ENCODE data around the gene MYG1.
A peak's percentile ranks its signal among the peaks of the same experiment; 100 is the strongest.
"Not testable (repeated sequence)": the region's sequence is repeated elsewhere in the genome, so short reads cannot be mapped to it uniquely, and the experiment has no call there.

Gene MYG1

GRCh38 chr12:53328043-53328435 lies 28.5 kb downstream of the MYG1 start:
- peak; percentile 79 for DNase-seq

- DNase-seq: peak; percentile 50
Observed at GRCh38 chr12:53330671-53331070, 31.2 kb downstream of the MYG1 start.

GRCh38 chr12:53332339-53332738 lies 32.8 kb downstream of the MYG1 start:
- not testable (repeated sequence) for DNase-seq

DNA sequence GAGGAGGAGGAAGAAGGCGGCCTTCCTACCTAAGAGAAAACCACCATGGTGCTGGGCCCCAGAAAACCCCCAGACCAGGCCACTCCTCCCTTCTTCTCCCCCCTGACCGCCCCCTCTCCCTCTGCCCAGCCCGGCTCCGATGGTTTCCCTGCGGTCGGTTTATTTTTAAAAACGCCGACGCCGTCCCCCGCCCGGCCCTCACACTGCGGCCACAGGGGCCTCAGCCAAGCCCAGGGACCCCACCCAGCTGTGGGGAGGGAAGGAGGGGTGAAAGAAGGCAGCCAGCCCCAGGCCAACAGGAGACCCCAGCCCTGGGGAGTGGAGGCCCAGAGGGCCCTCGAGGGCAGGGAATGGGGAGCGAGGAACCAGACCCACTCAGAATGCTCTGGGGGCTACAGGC lies 33.2 kb downstream of the MYG1 start:
- DNase-seq: no peak

DNA sequence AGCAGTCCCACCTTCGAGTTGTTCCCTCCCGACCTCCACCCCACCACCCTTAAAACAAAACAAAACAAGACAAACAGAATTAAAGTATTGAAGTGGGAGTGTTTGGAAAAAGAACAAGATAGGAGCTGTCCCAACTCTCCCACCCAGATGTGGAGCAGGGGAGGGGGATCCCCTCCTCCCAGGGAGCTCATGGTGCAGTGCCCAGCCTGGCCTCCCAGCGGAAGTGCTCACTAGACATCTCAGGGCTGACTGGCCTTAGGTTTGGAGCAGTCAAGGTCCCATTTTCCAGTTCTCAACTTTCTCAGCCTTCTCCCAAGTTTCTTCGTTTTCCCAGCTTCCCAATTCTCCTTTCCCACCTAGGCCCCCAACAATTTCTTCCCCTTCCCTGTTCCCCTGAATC lies 33.8 kb downstream of the MYG1 start:
- peak; percentile 53 for DNase-seq

GRCh38 chr12:53333845-53334244 lies 34.4 kb downstream of the MYG1 start:
- DNase-seq: no peak

- no peak for DNase-seq
Observed at GRCh38 chr12:53334822-53335221, 35.3 kb downstream of the MYG1 start.

DNA sequence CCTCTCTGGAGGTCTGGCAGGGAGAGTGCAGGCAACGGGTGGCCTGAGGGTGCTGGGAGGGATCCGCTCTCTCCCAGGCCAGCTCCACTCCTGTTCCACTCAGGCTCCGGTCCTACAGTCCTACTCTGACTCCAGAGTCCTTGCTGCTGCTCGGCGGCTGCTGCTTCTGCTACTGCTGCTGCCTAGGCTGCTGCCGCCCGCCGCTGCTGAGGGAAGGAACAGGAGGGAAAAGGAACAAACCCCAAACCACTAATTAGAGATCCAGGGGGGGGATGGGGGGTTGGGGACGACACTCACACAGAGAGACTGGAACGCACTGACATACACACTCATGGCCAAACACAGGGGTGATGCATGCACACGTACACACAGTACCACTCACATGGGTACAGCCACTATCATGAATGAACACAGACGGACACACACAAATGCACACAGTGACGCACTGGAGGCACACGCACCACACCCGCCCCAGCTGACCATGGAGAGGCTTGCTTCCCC lies 36.7 kb downstream of the MYG1 start, which contains the start of gene SP7:
Gene SP7 (minus strand): TSS at position 174 of the 501 bp plus-strand sequence. CDS start 708 bp downstream, outside the sequence.
- peak; percentile 80 for DNase-seq

GRCh38 chr12:53338017-53338416 lies 38.5 kb downstream of the MYG1 start:
- no peak for DNase-seq

GRCh38 chr12:53338916-53339315 lies 39.4 kb downstream of the MYG1 start:
- DNase-seq: no peak

DNA sequence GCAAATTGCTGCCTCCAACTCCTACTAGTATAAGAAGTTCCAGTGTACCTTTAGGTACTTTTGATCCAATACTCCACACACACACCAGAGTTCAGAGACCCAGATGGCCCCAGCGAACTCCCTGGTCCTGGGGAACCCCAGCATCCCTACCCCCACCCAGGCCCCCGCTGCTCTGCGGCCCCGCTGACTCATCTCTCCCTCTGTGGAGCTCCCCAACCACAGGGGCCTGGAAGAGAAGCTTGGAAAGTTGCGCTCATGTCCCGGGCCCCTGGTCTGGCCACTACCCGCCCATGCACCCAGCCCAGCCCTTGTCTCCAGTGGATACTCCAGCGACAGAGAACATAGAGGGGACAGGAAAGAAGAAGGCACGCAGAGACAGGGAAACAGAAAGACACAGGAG lies 40.9 kb downstream of the MYG1 start:
- DNase-seq: no peak

- DNase-seq: no peak
Observed at GRCh38 chr12:53343449-53343848, 44.0 kb downstream of the MYG1 start.

DNA sequence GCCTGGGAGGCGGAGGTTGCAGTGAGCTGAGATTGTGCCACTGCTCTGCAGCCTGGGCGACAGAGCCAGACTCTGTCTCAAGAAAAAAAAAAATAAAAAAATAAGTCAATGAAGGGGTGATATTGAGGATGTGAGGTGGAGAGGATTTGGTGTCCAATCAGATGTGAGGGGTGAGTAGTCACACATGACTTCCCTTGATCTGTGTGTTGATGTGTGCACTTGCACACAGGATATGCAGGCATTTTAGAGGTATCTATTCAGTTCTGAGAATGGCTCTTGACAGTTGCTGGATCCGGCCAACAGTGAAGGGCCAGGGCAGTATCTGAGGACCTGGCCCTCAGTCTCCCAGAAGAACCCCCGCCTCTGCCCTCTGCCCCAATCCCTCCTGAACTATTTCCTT lies 44.5 kb downstream of the MYG1 start:
- DNase-seq: no peak

- no peak for DNase-seq
Observed at GRCh38 chr12:53344487-53344823, 45.0 kb downstream of the MYG1 start.

GRCh38 chr12:53344824-53345485 lies 45.5 kb downstream of the MYG1 start:
- peak; percentile 95 for DNase-seq

DNA sequence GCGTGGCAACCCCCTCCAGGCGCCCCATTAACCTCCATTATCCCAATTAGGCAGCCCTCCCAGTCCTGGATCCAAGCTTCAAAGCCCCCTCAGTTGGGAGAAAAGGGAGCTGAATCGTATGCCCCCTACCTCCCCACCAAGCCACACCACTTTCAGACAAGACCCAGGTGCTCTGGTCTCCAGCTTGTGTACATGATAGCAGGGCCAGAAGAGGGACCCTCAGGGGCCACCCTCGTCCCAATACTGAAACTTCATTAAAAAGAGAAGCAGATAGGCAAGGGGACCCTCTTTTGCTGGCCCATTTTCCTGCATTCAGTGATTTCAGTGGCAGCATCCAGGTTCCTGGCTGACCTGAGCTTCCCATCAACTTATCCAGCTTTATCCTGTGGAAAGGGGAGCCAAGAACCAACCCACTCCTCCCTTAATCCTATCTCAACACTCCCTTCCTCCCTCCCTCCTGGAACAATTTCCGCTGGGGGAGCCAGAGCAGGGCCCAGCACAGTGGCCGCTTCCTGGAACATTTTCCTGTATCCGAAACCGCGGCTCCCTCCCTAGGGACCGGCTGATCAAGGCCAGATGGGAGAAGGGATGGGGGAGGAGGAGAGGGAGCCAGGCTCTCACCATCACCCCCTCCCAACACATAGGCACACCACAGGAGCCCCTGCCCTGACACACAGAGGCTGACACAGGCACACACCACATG lies 46.1 kb downstream of the MYG1 start:
- DNase-seq: no peak

- DNase-seq: no peak
Observed at GRCh38 chr12:53346491-53346890, 47.0 kb downstream of the MYG1 start.

GRCh38 chr12:53347905-53348304 lies 48.4 kb downstream of the MYG1 start:
- no peak for DNase-seq

GRCh38 chr12:53352331-53353256 lies 53.1 kb downstream of the MYG1 start:
- peak; percentile 96 for DNase-seq

DNA sequence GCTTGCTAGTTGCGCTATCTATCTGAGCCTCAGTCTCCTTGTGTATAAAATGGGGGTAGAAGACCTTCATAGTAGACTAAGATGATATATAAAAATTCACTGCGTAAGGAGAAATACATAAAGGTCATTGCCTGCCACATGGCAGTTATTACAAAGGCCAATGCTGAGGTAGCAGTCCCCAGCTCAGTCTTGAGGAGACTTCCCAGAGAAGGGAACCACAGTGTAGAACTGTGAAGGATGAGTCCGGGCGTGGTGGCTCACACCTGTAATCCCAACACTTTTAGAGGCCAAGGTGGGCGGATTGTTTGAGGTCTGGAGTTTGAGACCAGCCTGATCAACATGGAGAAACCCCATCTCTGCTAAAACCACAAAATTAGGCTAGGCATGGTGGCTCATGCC lies 53.8 kb downstream of the MYG1 start:
- no peak for DNase-seq

- no peak for DNase-seq
Observed at GRCh38 chr12:53355121-53355520, 55.6 kb downstream of the MYG1 start.

All from islet precursor cell (in vitro differentiated cells).